GM12878 (cell line): ENCODE measurements around the gene NFKBIA. TPM values are rescaled to one million over a fixed set of nuclear protein-coding genes. Genes with fewer than 3 reads are reported as not detected.

Source experiments
- ATAC-seq: fragments of 200-7000 bp; cut with Tn5 transposase; 3 replicates; pipeline ENCODE4 v1.9.1; 2020; ENCODE audit warnings: mild to moderate bottlenecking, moderate library complexity
- BruUV-seq: library from RNA; stranded (reverse); fragments of 400-500 nt; replicated peaks from 2 replicates; lab custom pipeline; 2021; lab: Mats Ljungman, UMichigan
- CTCF ChIA-PET: fragments of 300-600 bp; sonication (Branson Sonifier 250); formaldehyde crosslinking; extraction: SDS; loops from one replicate; lab custom pipeline; 2021; ENCODE audit warnings: inconsistent platforms; lab: Yijun Ruan, JAX
- POLR2A ChIA-PET: fragments of 350-600 bp; formaldehyde crosslinking; extraction: SDS; loops from one replicate; lab custom pipeline; 2021; ENCODE audit warnings: inconsistent platforms; lab: Charles Lee
- RAD21 ChIA-PET: fragments of 300-600 bp; sonication (Branson Sonifier 250); formaldehyde crosslinking; loops from one replicate; lab custom pipeline; 2023; ENCODE audit warnings: antibody characterized with exemption; ENCODE audit not compliant: unreplicated experiment; lab: Charles Lee
- SMC1A ChIA-PET: fragments of 300-600 bp; sonication (Branson Sonifier 250); formaldehyde crosslinking; loops from one replicate; lab custom pipeline; 2023; ENCODE audit not compliant: unreplicated experiment, uncharacterized antibody; lab: Charles Lee
- DNase-seq: peaks from one replicate; pipeline ENCODE4 v3.0.0-alpha.2; 2011; ENCODE audit warnings: low read depth, low spot score
- FAIRE-seq: peaks from 3 replicates; lab custom pipeline; 2011; peaks lifted over from hg19 to GRCh38; lab: Jason Lieb, UNC
- H2AFZ ChIP-seq: 2 replicates; pipeline ENCODE4 v1.6.0; 2011; ENCODE audit warnings: low read depth, low read length, control low read depth; ENCODE audit not compliant: control insufficient read depth
- H3K27ac ChIP-seq: 2 replicates; pipeline ENCODE4 v1.5.1; 2011; ENCODE audit warnings: control low read depth; ENCODE audit not compliant: control insufficient read depth, insufficient read depth
- H3K27me3 ChIP-seq, 2 experiments: replicated peaks in 1 of 2; 2 replicates each; pipeline versions ENCODE4 v1.6.0 to v1.6.1; 2011; ENCODE audit warnings: low read length in 1 of 2; ENCODE audit not compliant: control insufficient read depth in 2 of 2, insufficient read depth in 2 of 2
- H3K36me3 ChIP-seq, 2 experiments: 2 replicates each; pipeline ENCODE4 v1.5.1; 2011; ENCODE audit warnings: low read length in 1 of 2; ENCODE audit not compliant: control insufficient read depth in 2 of 2, insufficient read depth in 2 of 2
- H3K4me1 ChIP-seq: 2 replicates; pipeline ENCODE4 v1.6.1; 2011; ENCODE audit warnings: mild to moderate bottlenecking, low read length, moderate library complexity, mixed read lengths; ENCODE audit not compliant: control insufficient read depth, insufficient read depth
- H3K4me2 ChIP-seq: 2 replicates; pipeline ENCODE4 v1.6.0; 2011; ENCODE audit warnings: control low read depth; ENCODE audit not compliant: control insufficient read depth, insufficient read depth
- H3K4me3 ChIP-seq: fragments of 200-600 bp; sonication (generic); 2 replicates; pipeline ENCODE4 v1.5.1; 2016
- H3K79me2 ChIP-seq: 2 replicates; pipeline ENCODE4 v1.6.0; 2011; ENCODE audit warnings: low read length; ENCODE audit not compliant: control insufficient read depth, insufficient read depth
- H3K9ac ChIP-seq: 2 replicates; pipeline ENCODE4 v1.8.0; 2011; ENCODE audit warnings: low read length, control low read depth, mixed read lengths; ENCODE audit not compliant: control insufficient read depth, insufficient read depth
- H3K9me3 ChIP-seq: replicated peaks from 3 replicates; pipeline ENCODE4 v1.5.1; 2011; ENCODE audit warnings: mild to moderate bottlenecking, low read length; ENCODE audit not compliant: control insufficient read depth, insufficient read depth
- H4K20me1 ChIP-seq: 2 replicates; pipeline ENCODE4 v1.6.0; 2011; ENCODE audit not compliant: control insufficient read depth, insufficient read depth
- ASH2L ChIP-seq: fragments of 300-600, 200-600 bp; sonication (generic); IDR thresholded peaks from 2 replicates; pipeline ENCODE4 v1.6.1; 2017; ENCODE audit warnings: low read depth, mild to moderate bottlenecking, borderline replicate concordance
- ATF7 ChIP-seq: fragments of 450-650 bp; IDR thresholded peaks from 2 replicates; pipeline ENCODE4 v1.6.1; 2016; ENCODE audit warnings: low read depth, mild to moderate bottlenecking
- BCL11A ChIP-seq: IDR thresholded peaks from 2 replicates; pipeline ENCODE4 v1.6.1; 2011; ENCODE audit warnings: low read depth, low read length
- FOS ChIP-seq: IDR thresholded peaks from 3 replicates; pipeline ENCODE4 v1.6.1; 2011; ENCODE audit warnings: borderline replicate concordance; ENCODE audit not compliant: insufficient read length; ENCODE audit errors: extremely low read depth
- FOXK2 ChIP-seq: fragments of 450-650 bp; IDR thresholded peaks from 2 replicates; pipeline ENCODE4 v1.6.1; 2017; ENCODE audit warnings: mild to moderate bottlenecking, moderate library complexity
- MYC ChIP-seq: IDR thresholded peaks from 2 replicates; pipeline ENCODE4 v1.6.1; 2011; ENCODE audit warnings: mild to moderate bottlenecking, low read length, moderate library complexity, inconsistent platforms; ENCODE audit not compliant: insufficient read depth, insufficient replicate concordance, insufficient read length, severe bottlenecking
- NFIC ChIP-seq: IDR thresholded peaks from 2 replicates; pipeline ENCODE4 v1.6.1; 2012; ENCODE audit warnings: low read depth, mild to moderate bottlenecking, inconsistent platforms, low read length, moderate library complexity
- NFXL1 ChIP-seq: fragments of 450-650 bp; IDR thresholded peaks from 2 replicates; pipeline ENCODE4 v1.6.1; 2017; ENCODE audit warnings: antibody characterized with exemption, mild to moderate bottlenecking, borderline replicate concordance
- NRF1 ChIP-seq: conservative IDR thresholded peaks from 2 replicates; pipeline ENCODE4 v1.6.1; 2011; ENCODE audit warnings: mild to moderate bottlenecking, low read depth, low read length, improper control_type of control experiment
- POU2F2 ChIP-seq: IDR thresholded peaks from 3 replicates; pipeline ENCODE4 v1.6.1; 2011; ENCODE audit warnings: low read depth, mild to moderate bottlenecking, low read length, borderline replicate concordance
- RUNX3 ChIP-seq: IDR thresholded peaks from 2 replicates; pipeline ENCODE4 v1.6.1; 2012; ENCODE audit warnings: low read length, inconsistent platforms
- SUPT20H ChIP-seq: IDR thresholded peaks from 2 replicates; pipeline ENCODE4 v1.6.1; 2011; ENCODE audit warnings: low read depth, mild to moderate bottlenecking, low read length, moderate library complexity, borderline replicate concordance; ENCODE audit not compliant: control insufficient read depth
- ZNF217 ChIP-seq: fragments of 450-650 bp; IDR thresholded peaks from 2 replicates; pipeline ENCODE4 v1.6.1; 2017; ENCODE audit warnings: antibody characterized with exemption, mild to moderate bottlenecking
- ZSCAN29 ChIP-seq: fragments of 450-650 bp; IDR thresholded peaks from 2 replicates; pipeline ENCODE4 v1.6.1; 2017; ENCODE audit warnings: mild to moderate bottlenecking, moderate library complexity
- WGBS: methylation state at CpG from one replicate; pipeline ENCODE4 v1.1.6; 2016; ENCODE audit warnings: low lambda C conversion rate; ENCODE audit not compliant: insufficient replicate concordance, insufficient coverage; ENCODE audit errors: missing lambda C conversion rate; 5-methylcytosine and 5-hydroxymethylcytosine counted together
- in situ Hi-C: fragments of 300-500 bp; cut with MboI; formaldehyde crosslinking; loops from 9 replicates; pipeline ENCODE4 v1.14.3; 2018; ENCODE audit warnings: mixed read lengths
- intact Hi-C: fragments of 100-400 bp; cut with micrococcal nuclease; formaldehyde crosslinking; loops from one replicate; pipeline ENCODE4 v1.14.2; 2022; ENCODE audit not compliant: unreplicated experiment
- polyA plus RNA-seq, 11 experiments: library from polyadenylated mRNA; depleted of rRNA in 4 of 11; unstranded in 6 of 11; stranded (reverse) in 5 of 11; fragments of >200 nt; fragmentation: Nextera tagmentation in 4 of 11; fragmentation: Illumina TruSeq in 1 of 11; extraction: Ambion mirVana in 4 of 11; extraction: Trizol in 1 of 11; gene quantifications; 1 replicate in 1 of 11; 2 replicates in 10 of 11; pipeline versions ENCODE4 v1.2.1 to v1.2.3, GENCODE V29; 2011 to 2016; ENCODE audit warnings: inconsistent platforms in 2 of 11, missing spikeins in 2 of 11, low read depth in 1 of 11
- total RNA-seq, 4 experiments: library from RNA; depleted of rRNA in 3 of 4; stranded (reverse); fragments of >200 nt in 3 of 4; fragmentation: Illumina TruSeq in 1 of 4; extraction: Trizol in 1 of 4; gene quantifications; 2 replicates each; pipeline versions ENCODE4 v1.2.1 to v1.2.3, GENCODE V29; 2013 to 2021
- TF ChIP-seq, protein P1 (sequence below): fragments of 450-650 bp; formaldehyde crosslinking; IDR thresholded peaks from 2 replicates; pipeline ENCODE4 v1.4.0; 2020; ENCODE audit warnings: mild to moderate bottlenecking, moderate library complexity
- TF ChIP-seq, protein P2 (sequence below): fragments of 450-650 bp; IDR thresholded peaks from 2 replicates; pipeline ENCODE4 v1.6.1; 2016; ENCODE audit warnings: mild to moderate bottlenecking
- TF ChIP-seq, protein P3 (sequence below): fragments of 450-650 bp; IDR thresholded peaks from 2 replicates; pipeline ENCODE4 v1.6.1; 2014; ENCODE audit warnings: mild to moderate bottlenecking

The NFKBIA gene
- total and polyA plus RNA-seq, 10 of the 15 experiments (the other 5 are each of a cell fraction or from before 2014, with no cell fraction given), result 123 to 419 (median 267) TPM

DNA sequence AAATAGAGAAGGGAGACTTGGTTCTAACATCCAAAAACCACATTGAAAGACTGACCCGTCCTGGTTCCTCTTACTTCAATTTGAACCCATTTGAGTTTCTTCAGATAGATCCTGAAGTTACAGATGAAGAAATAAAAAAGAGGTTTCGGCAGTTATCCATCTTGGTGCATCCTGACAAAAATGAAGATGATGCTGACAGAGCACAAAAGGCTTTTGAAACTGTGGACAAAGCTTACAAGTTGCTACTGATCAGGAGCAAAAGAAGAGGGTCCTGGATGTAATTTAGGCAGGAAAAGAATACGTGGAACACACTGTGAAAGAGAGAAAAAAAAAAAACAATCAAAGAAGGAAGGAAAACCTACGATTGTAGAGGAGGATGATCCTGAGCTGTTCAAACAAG lies 25.4 kb upstream of the NFKBIA start:
- no peaks in the 10 kb centered on the region for H3K9me3 ChIP-seq
- H3K27ac ChIP-seq, result no peak overlapping the region
- DNase-seq, result no peak
- in situ Hi-C loops, result loop anchor here (25.0 kb wide), 1 partner anchor 257 kb away; no protein-coding TSS in a partner anchor
- H2AFZ ChIP-seq, result no peak overlapping the region; the same call in 1 of the 2 replicates
- ATAC-seq, result no peak
- no peak overlapping the region for H3K4me2 ChIP-seq
- POLR2A ChIA-PET, result interaction anchor here (1.5 kb wide), 1 partner anchor 9 kb away, joined by 3 read pairs; no protein-coding TSS in a partner anchor
- no peak overlapping the region for H3K4me3 ChIP-seq
- 43% methylated on average over 3 of the region's 4 CpGs for WGBS
- intact Hi-C loops, result loop anchor here (10.0 kb wide), 1 partner anchor 645 kb away; no protein-coding TSS in a partner anchor
- H4K20me1 ChIP-seq, result no peaks in the 10 kb centered on the region
- no TSS peak for BruUV-seq
- H3K27me3 ChIP-seq, result no peaks in the 10 kb centered on the region
- no peaks in the 10 kb centered on the region for H3K79me2 ChIP-seq
- FAIRE-seq, result no peak
- H3K4me1 ChIP-seq, result no peaks in the 10 kb centered on the region
- CTCF ChIA-PET, result interaction anchor here (0.6 to 1.0 kb wide), 3 partner anchors 9 to 228 kb away, joined by 3 to 7 read pairs (median 3); no protein-coding TSS in a partner anchor
- H3K36me3 ChIP-seq, result no peaks in the 10 kb centered on the region
- no peak overlapping the region for H3K9ac ChIP-seq
- TF ChIP-seq FOS, result no peak
- TF ChIP-seq ZSCAN29, result no peak
- no peak for TF ChIP-seq MYC
- TF ChIP-seq NFXL1, result no peak
- no peak for TF ChIP-seq NFIC
- TF ChIP-seq NRF1, result no peak
- TF ChIP-seq ASH2L, result no peak
- TF ChIP-seq ZNF217, result no peak
- no peak for TF ChIP-seq POU2F2
- TF ChIP-seq, protein P1, sequence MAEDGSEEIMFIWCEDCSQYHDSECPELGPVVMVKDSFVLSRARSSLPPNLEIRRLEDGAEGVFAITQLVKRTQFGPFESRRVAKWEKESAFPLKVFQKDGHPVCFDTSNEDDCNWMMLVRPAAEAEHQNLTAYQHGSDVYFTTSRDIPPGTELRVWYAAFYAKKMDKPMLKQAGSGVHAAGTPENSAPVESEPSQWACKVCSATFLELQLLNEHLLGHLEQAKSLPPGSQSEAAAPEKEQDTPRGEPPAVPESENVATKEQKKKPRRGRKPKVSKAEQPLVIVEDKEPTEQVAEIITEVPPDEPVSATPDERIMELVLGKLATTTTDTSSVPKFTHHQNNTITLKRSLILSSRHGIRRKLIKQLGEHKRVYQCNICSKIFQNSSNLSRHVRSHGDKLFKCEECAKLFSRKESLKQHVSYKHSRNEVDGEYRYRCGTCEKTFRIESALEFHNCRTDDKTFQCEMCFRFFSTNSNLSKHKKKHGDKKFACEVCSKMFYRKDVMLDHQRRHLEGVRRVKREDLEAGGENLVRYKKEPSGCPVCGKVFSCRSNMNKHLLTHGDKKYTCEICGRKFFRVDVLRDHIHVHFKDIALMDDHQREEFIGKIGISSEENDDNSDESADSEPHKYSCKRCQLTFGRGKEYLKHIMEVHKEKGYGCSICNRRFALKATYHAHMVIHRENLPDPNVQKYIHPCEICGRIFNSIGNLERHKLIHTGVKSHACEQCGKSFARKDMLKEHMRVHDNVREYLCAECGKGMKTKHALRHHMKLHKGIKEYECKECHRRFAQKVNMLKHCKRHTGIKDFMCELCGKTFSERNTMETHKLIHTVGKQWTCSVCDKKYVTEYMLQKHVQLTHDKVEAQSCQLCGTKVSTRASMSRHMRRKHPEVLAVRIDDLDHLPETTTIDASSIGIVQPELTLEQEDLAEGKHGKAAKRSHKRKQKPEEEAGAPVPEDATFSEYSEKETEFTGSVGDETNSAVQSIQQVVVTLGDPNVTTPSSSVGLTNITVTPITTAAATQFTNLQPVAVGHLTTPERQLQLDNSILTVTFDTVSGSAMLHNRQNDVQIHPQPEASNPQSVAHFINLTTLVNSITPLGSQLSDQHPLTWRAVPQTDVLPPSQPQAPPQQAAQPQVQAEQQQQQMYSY (CRISPR knock-in tag), result no peak
- TF ChIP-seq ATF7, result no peak
- TF ChIP-seq SUPT20H, result no peak
- TF ChIP-seq BCL11A, result no peak
- TF ChIP-seq FOXK2, result no peak
- TF ChIP-seq, protein P2, sequence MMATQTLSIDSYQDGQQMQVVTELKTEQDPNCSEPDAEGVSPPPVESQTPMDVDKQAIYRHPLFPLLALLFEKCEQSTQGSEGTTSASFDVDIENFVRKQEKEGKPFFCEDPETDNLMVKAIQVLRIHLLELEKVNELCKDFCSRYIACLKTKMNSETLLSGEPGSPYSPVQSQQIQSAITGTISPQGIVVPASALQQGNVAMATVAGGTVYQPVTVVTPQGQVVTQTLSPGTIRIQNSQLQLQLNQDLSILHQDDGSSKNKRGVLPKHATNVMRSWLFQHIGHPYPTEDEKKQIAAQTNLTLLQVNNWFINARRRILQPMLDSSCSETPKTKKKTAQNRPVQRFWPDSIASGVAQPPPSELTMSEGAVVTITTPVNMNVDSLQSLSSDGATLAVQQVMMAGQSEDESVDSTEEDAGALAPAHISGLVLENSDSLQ, result no peak
- no peak for TF ChIP-seq RUNX3
- TF ChIP-seq, protein P3, sequence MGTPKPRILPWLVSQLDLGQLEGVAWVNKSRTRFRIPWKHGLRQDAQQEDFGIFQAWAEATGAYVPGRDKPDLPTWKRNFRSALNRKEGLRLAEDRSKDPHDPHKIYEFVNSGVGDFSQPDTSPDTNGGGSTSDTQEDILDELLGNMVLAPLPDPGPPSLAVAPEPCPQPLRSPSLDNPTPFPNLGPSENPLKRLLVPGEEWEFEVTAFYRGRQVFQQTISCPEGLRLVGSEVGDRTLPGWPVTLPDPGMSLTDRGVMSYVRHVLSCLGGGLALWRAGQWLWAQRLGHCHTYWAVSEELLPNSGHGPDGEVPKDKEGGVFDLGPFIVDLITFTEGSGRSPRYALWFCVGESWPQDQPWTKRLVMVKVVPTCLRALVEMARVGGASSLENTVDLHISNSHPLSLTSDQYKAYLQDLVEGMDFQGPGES, result no peak
- SMC1A ChIA-PET, result interaction anchor here (0.7 to 0.9 kb wide), 2 partner anchors 112 to 256 kb away, joined by 3 to 6 read pairs; no protein-coding TSS in a partner anchor
- RAD21 ChIA-PET, result interaction anchor here (0.8 kb wide), 1 partner anchor 952 kb away, joined by 4 read pairs; no protein-coding TSS in a partner anchor
